ENCODE data around the gene CASK. TPM values are rescaled to one million over a fixed set of nuclear protein-coding genes. Genes with fewer than 3 reads are reported as not detected.

Gene CASK
- total RNA-seq, 2 donors from 2014 or later: 15.0 to 17.0 TPM

DNA sequence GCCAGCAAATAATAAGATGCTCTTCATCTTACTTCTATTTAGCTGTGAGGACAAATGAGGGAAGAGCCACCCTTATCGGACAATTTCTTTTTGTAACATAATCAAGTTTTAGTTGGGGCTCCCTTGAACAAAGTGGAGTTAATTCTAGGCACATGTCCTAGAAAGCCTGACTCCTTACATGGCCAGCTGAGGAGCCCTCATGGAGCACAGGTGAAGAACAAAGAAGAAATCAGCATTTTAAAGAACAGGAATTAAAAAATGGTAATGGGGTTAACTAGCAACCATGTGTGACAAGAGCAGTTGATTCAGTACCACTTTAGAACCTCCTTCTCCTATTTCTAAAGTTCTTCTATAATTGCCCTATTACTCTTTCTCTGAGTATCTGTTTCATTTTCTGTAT lies 183.5 kb downstream of the CASK start:
- TF ChIP-seq CTCF (IDR thresholded peaks at IDR 0.05): no peak
- Histone ChIP-seq H3K9me3 (no peaks in the 10 kb centered on the region), H3K36me3 (no peaks in the 10 kb centered on the region), H3K27ac (no peak overlapping the region), H3K4me1 (no peaks in the 10 kb centered on the region), H3K27me3 (no peaks in the 10 kb centered on the region), H3K4me3 (no peak overlapping the region)
- DNase-seq (ENCODE audit: low spot score): no peak

GRCh38 chrX:41737065-41737464 lies 186.3 kb downstream of the CASK start:
- Histone ChIP-seq H3K36me3 (no peaks in the 10 kb centered on the region), H3K9me3 (no peaks in the 10 kb centered on the region), H3K4me1 (no peaks in the 10 kb centered on the region), H3K4me3 (no peak overlapping the region), H3K27ac (no peak overlapping the region), H3K27me3 (no peaks in the 10 kb centered on the region)
- DNase-seq (ENCODE audit: low spot score): no peak
- no peak for TF ChIP-seq CTCF (IDR thresholded peaks at IDR 0.05)

DNA sequence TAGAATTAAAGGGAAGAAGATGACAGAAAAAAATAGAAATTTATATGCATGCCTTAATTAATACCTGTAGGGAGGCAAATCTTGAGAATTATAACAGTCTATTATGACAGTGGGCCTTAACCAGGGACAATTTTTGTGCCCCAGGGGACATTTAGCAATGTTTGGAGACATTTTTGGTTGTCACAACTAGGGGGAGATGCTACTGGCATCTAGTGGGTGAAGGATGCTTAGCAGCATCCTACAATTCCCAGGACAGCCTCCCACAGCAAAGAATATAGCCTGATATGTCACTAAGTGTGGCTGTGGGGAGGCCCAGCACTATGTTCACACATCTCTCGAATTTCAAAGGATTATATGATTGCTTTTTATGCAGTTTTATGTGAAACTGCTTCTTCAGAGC lies 188.8 kb downstream of the CASK start:
- Histone ChIP-seq H3K4me1 (no peaks in the 10 kb centered on the region), H3K27me3 (no peaks in the 10 kb centered on the region), H3K4me3 (no peak overlapping the region), H3K27ac (no peak overlapping the region), H3K36me3 (no peaks in the 10 kb centered on the region), H3K9me3 (no peaks in the 10 kb centered on the region)
- DNase-seq (ENCODE audit: low spot score): no peak
- peak in 1 of 2 donors; percentile 59 for TF ChIP-seq CTCF (IDR thresholded peaks at IDR 0.05)

GRCh38 chrX:41733939-41734338 lies 189.4 kb downstream of the CASK start:
- H3K36me3 ChIP-seq: no peaks in the 10 kb centered on the region
- no peak for TF ChIP-seq CTCF (IDR thresholded peaks at IDR 0.05)
- no peak overlapping the region for H3K4me3 ChIP-seq
- DNase-seq (ENCODE audit: low spot score): no peak
- no peak overlapping the region for H3K27ac ChIP-seq
- H3K27me3 ChIP-seq: no peaks in the 10 kb centered on the region
- no peaks in the 10 kb centered on the region for H3K4me1 ChIP-seq
- no peaks in the 10 kb centered on the region for H3K9me3 ChIP-seq

DNA sequence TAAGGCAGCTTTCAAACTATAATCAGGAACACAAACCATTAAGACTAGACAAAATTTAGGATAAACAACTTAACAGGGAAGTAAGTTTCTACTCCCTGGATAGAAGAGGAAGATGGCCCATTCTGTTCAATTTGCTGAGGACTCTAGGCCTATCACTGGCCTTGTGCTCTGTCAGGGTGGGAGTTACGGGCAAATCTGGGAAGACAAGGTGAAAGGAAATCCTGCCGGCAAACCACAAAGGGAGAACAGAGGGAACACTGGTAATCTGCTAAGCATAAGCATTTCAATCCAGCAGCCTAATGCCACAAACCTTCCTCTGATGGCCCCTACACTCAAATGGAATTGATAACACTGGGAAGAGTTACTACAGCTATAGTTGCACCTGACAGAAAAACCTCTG lies 191.1 kb downstream of the CASK start:
- Histone ChIP-seq H3K36me3 (no peaks in the 10 kb centered on the region), H3K4me3 (no peak overlapping the region), H3K9me3 (no peaks in the 10 kb centered on the region), H3K4me1 (no peaks in the 10 kb centered on the region), H3K27ac (no peak overlapping the region), H3K27me3 (no peaks in the 10 kb centered on the region)
- no peak for DNase-seq (ENCODE audit: low spot score)
- no peak for TF ChIP-seq CTCF (IDR thresholded peaks at IDR 0.05)

- H3K27me3 ChIP-seq: no peaks in the 10 kb centered on the region
Measured at GRCh38 chrX:41730081-41730480, 193.3 kb downstream of the CASK start.

More at GRCh38 chrX:41730081-41730480, 193.3 kb downstream of the CASK start:
- Histone ChIP-seq H3K9me3 (no peaks in the 10 kb centered on the region), H3K4me1 (no peaks in the 10 kb centered on the region), H3K36me3 (no peaks in the 10 kb centered on the region), H3K4me3 (no peak overlapping the region), H3K27ac (no peak overlapping the region)
- no peak for DNase-seq (ENCODE audit: low spot score)
- TF ChIP-seq CTCF (IDR thresholded peaks at IDR 0.05): no peak
